Pancreas (tissue), 10 donors: ENCODE results near the gene KRT6A. TPM values are rescaled to one million over a fixed set of nuclear protein-coding genes. Genes with fewer than 3 reads are reported as not detected.

ENCODE experiments used
- ATAC-seq, 4 donors: fragments of 200-7000 bp; cut with Tn5 transposase; one replicate each; pipeline versions ENCODE4 v1.8.0 to v1.9.1; 2020; ENCODE audit warnings: mild to moderate bottlenecking in 4 of 4, moderate library complexity in 4 of 4
- DNase-seq, 6 donors: peaks; one replicate each; pipeline ENCODE4 v3.0.0-alpha.2; 2020
- FAIRE-seq: peaks from 2 replicates; lab custom pipeline; 2012; peaks lifted over from hg19 to GRCh38; lab: Jason Lieb, UNC
- H3K27ac ChIP-seq, 4 donors: fragments of 200-600 bp; sonication (generic); 1 replicate in 3 of 4; 2 replicates in 1 of 4; pipeline versions ENCODE4 v1.5.0 to v1.8.0; 2020
- H3K27me3 ChIP-seq, 4 donors: fragments of 200-600 bp; one replicate each; pipeline ENCODE4 v1.8.0; 2021
- H3K36me3 ChIP-seq, 3 donors: fragments of 200-600 bp; sonication (generic) in 1 of 3; one replicate each; pipeline versions ENCODE4 v1.5.0 to v1.8.0; 2020 to 2021
- H3K4me1 ChIP-seq, 3 donors: fragments of 200-600 bp; one replicate each; pipeline ENCODE4 v1.8.0; 2021
- H3K4me3 ChIP-seq, 4 donors: fragments of 200-600 bp; sonication (generic) in 2 of 4; one replicate each; pipeline versions ENCODE4 v1.5.0 to v1.8.0; 2020 to 2021
- H3K9me3 ChIP-seq, 4 donors: fragments of 200-600 bp; one replicate each; pipeline ENCODE4 v1.8.0; 2021
- WGBS, 2 donors: extraction: QIAGEN DNeasy Blood & Tissue Kit; methylation state at CpG; one replicate each; pipeline ENCODE4 v1.1.7; 2013; 5-methylcytosine and 5-hydroxymethylcytosine counted together
- intact Hi-C, 3 donors: fragments of 100-400 bp; cut with DNase I; formaldehyde crosslinking; loops; one replicate each; pipeline versions ENCODE4 v1.11.1 to v1.14.2; 2022
- polyA plus RNA-seq, 2 donors: library from polyadenylated mRNA; stranded (reverse); fragments of 200-250 nt; gene quantifications; one replicate each; pipeline ENCODE4 v1.2.3, GENCODE V29; 2013
- total RNA-seq, 6 donors: library from RNA; stranded (reverse); fragmentation: NEBNext Ultra II Directional in 4 of 6; extraction: Animal tissue kit (Norgen Biotek cat#: 25700) in 4 of 6; gene quantifications; one replicate each; pipeline versions ENCODE4 v1.2.1 to v1.2.4, GENCODE V29; 2021 to 2023
- TF ChIP-seq, protein P1 (sequence below), 4 donors: fragments of 200-600 bp; sonication (generic) in 3 of 4; IDR thresholded peaks; one replicate each; pipeline versions ENCODE4 v1.5.0 to v1.8.0; 2021; ENCODE audit warnings: antibody characterized with exemption in 4 of 4
- donor health status: healthy with polysubstance abuse.
- donor health status: DM: no; HTN: no; CAD: no; lungs with moderate emphysema.
- donor health status: DM: no; HTN: no; CAD: no.
- donor health status: control.
- donor health status: control.
- donor health status: Bipolar disorder and iron deficiency.
- donor health status: DM: yes; HTN: yes; CAD: no.
- donor health status: DM: no; HTN: no; CAD: no.
- donor health status: DM: no; HTN: no; CAD: no.
- donor health status: DM: yes; HTN: yes; CAD: no.

Gene KRT6A
- total and polyA plus RNA-seq, 8 donors, result 0.15 to 2.2 (median 0.82) TPM; not detected in 5

DNA sequence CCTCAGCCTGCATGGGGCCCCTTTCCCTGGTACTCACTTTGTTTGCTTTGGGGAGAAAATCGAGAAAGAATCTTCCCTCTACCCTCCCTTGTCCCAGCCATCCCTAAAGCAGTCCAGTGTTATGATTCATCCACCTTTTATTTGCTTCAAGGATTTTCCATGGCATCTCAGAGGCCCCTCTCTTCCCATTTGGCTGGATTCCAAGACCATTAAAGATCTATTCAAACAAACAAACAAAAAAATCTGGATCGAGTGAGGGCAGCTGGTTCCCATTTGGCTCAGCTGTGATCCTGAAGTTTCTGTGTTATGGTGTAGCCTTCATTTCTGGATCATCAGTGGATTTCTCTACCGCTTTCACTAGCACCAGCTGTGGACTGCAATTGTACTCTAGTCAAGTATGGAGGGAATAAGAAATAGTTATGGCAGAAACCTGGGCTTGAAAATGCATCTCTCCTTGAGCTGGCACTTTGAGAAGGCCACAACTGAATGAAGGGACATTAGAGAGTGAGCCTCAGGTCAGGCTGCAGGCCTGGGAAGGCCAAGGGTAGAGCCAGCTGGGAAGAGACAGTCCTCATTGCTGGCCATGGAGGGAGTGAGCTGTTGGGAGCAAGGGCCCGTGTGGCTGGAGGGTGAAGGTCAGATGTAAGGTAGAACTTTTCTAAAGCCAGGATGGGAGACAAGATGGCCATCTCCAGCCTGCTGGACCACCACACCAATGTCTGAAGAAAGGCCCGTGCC is 46.2 kb upstream of the KRT6A start:
- no peaks in the 10 kb centered on the region for H3K27me3 ChIP-seq
- TF ChIP-seq, protein P1, sequence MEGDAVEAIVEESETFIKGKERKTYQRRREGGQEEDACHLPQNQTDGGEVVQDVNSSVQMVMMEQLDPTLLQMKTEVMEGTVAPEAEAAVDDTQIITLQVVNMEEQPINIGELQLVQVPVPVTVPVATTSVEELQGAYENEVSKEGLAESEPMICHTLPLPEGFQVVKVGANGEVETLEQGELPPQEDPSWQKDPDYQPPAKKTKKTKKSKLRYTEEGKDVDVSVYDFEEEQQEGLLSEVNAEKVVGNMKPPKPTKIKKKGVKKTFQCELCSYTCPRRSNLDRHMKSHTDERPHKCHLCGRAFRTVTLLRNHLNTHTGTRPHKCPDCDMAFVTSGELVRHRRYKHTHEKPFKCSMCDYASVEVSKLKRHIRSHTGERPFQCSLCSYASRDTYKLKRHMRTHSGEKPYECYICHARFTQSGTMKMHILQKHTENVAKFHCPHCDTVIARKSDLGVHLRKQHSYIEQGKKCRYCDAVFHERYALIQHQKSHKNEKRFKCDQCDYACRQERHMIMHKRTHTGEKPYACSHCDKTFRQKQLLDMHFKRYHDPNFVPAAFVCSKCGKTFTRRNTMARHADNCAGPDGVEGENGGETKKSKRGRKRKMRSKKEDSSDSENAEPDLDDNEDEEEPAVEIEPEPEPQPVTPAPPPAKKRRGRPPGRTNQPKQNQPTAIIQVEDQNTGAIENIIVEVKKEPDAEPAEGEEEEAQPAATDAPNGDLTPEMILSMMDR (IDR thresholded peaks at IDR 0.05), result no peak
- no peak overlapping the region for H3K4me3 ChIP-seq
- DNase-seq (no peak), ATAC-seq (no peak), FAIRE-seq (no peak)
- H3K36me3 ChIP-seq, result no peaks in the 10 kb centered on the region
- intact Hi-C loops, result no loop called here
- no peaks in the 10 kb centered on the region for H3K9me3 ChIP-seq
- H3K4me1 ChIP-seq, result no peaks in the 10 kb centered on the region
- no peak overlapping the region for H3K27ac ChIP-seq
- 56 to 61% methylated on average over 5 of the region's 5 CpGs for WGBS, 2 donors

DNA sequence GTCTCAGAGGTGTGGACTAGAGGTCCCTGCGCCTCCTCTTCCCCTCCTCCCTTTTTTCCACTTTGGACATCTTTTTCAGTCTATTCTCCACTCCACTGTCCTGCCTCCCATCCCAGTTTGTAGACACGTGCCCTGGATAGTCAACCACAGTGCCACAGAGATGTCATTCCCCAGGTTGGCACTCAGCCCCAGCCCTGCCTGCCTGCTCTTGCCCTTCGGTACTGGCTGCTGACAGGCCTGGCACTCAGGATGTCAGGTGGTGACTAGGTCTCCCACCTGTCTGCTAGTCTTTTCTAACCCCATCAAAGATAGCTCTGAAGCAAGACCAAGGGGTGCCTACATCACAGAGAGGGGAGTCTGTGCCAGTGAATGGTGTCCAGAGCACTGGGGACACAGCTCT is 44.0 kb upstream of the KRT6A start:
- H3K27ac ChIP-seq, result no peak overlapping the region
- WGBS, 2 donors, result 53 to 67% methylated on average over 3 of the region's 3 CpGs
- TF ChIP-seq, protein P1 (IDR thresholded peaks at IDR 0.05), result no peak
- intact Hi-C loops, result no loop called here
- FAIRE-seq, result no peak
- ATAC-seq, result no peak
- no peaks in the 10 kb centered on the region for H3K9me3 ChIP-seq
- no peaks in the 10 kb centered on the region for H3K4me1 ChIP-seq
- H3K27me3 ChIP-seq, result no peaks in the 10 kb centered on the region
- H3K4me3 ChIP-seq, result no peak overlapping the region
- DNase-seq, result no peak
- H3K36me3 ChIP-seq, result no peaks in the 10 kb centered on the region

DNA sequence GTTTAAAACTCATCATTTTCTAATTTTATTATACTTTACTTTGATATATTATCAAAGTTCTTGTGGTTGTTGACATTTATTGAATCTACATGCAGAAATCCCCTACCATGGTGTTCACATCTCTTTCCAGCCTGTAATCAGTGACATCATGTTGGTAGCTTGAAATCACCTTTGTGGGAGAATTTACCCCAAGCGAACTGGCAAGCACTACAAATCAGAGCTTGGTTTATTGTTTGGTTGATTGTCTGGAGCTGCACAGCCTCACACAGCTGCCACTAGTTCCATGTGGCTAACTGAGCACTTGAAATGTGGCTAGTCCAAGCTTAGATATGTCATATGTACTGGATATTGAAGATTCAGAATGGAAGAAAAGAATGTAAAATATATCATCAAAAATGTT is 42.5 kb upstream of the KRT6A start:
- H3K36me3 ChIP-seq, result no peaks in the 10 kb centered on the region
- H3K9me3 ChIP-seq, result no peaks in the 10 kb centered on the region
- H3K27me3 ChIP-seq, result no peaks in the 10 kb centered on the region
- FAIRE-seq (no peak), DNase-seq (no peak), ATAC-seq (no peak)
- TF ChIP-seq, protein P1 (IDR thresholded peaks at IDR 0.05), result no peak
- H3K27ac ChIP-seq, result no peak overlapping the region
- H3K4me1 ChIP-seq, result no peaks in the 10 kb centered on the region
- WGBS, 2 donors, result 0 to 24% methylated on average over 1 of the region's 1 CpG
- intact Hi-C loops, result no loop called here
- no peak overlapping the region for H3K4me3 ChIP-seq

DNA sequence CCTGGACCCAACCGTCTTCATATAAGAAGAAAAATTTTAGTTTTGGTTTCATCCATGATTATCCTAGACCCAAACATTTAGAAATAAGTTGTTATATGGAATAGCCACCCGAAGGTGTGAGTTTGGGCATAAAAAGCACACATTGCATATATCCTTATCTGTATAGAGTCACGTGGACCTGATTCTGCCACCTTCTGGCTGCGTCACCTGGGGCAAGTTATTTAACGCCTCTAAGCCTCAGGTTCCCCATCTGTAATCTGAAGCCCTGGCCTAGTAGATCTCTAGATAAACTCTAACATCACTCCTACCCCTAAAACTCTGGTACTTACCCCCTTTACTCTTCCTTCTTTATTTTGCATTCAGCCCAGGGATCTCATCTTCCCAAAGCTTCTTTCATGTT is 41.4 kb upstream of the KRT6A start:
- FAIRE-seq, result no peak
- Histone ChIP-seq H3K27me3 (no peaks in the 10 kb centered on the region), H3K27ac (no peak overlapping the region), H3K36me3 (no peaks in the 10 kb centered on the region), H3K4me3 (no peak overlapping the region), H3K9me3 (no peaks in the 10 kb centered on the region), H3K4me1 (no peaks in the 10 kb centered on the region)
- TF ChIP-seq, protein P1 (IDR thresholded peaks at IDR 0.05), result no peak
- intact Hi-C loops, result no loop called here
- WGBS, 2 donors, result 50 to 70% methylated on average over 5 of the region's 5 CpGs
- DNase-seq, result no peak
- ATAC-seq, result peak in 1 of 4 donors; percentile 54
